HG02973 (cell line): ENCODE results near the gene MCRIP2.

Experiments used
- ATAC-seq: cut with Tn5 transposase; IDR thresholded peaks from one replicate; pipeline ENCODE4 v1.9.1; 2021; ENCODE audit warnings: moderate library complexity; ENCODE audit not compliant: unreplicated experiment

MCRIP2 gene

GRCh38 chr16:694187-694862 is 52.7 kb downstream of the MCRIP2 start:
- ATAC-seq = no peak

GRCh38 chr16:694863-695354 is 53.3 kb downstream of the MCRIP2 start:
- no peak for ATAC-seq

- no peak for ATAC-seq
Observed at GRCh38 chr16:695355-696089, 53.9 kb downstream of the MCRIP2 start.
